Measurements from ENCODE around the gene PIANP.
A peak's percentile ranks its signal among the peaks of the same experiment; 100 is the strongest.

PIANP gene

GRCh38 chr12:6662602-6662905 is 38.1 kb downstream of the PIANP start:
- Histone ChIP-seq H3K4me1 (ENCODE audit: insufficient read depth, poor library complexity, severe bottlenecking) (peaks cover 4% of the 10 kb centered on the region), H3K9me3 (ENCODE audit: severe bottlenecking) (no peaks in the 10 kb centered on the region), H3K4me3 (ENCODE audit: severe bottlenecking) (peak overlapping the region; percentile 66), H3K27ac (ENCODE audit: poor library complexity, severe bottlenecking) (peak overlapping the region; percentile 52), H3K36me3 (ENCODE audit: low read depth) (peaks cover 8% of the 10 kb centered on the region), H3K27me3 (ENCODE audit: insufficient read depth, poor library complexity, severe bottlenecking) (no peaks in the 10 kb centered on the region)
- no peak for TF ChIP-seq CTCF (IDR thresholded peaks at IDR 0.05; ENCODE audit: poor library complexity, severe bottlenecking)
- DNase-seq (ENCODE audit: low spot score) (no peak), ATAC-seq (ENCODE audit: low read depth) (peak; percentile 28)

- TF ChIP-seq CTCF (IDR thresholded peaks at IDR 0.05; ENCODE audit: poor library complexity, severe bottlenecking) = no peak
- H3K4me3 ChIP-seq (ENCODE audit: severe bottlenecking) = no peak overlapping the region
- no peaks in the 10 kb centered on the region for H3K4me1 ChIP-seq (ENCODE audit: insufficient read depth, poor library complexity, severe bottlenecking)
- ATAC-seq (ENCODE audit: low read depth) (no peak), DNase-seq (ENCODE audit: low spot score) (no peak)
- no peaks in the 10 kb centered on the region for H3K27me3 ChIP-seq (ENCODE audit: insufficient read depth, poor library complexity, severe bottlenecking)
- H3K9me3 ChIP-seq (ENCODE audit: severe bottlenecking) = no peaks in the 10 kb centered on the region
- H3K36me3 ChIP-seq (ENCODE audit: low read depth) = peaks cover 16% of the 10 kb centered on the region
- no peak overlapping the region for H3K27ac ChIP-seq (ENCODE audit: poor library complexity, severe bottlenecking)
Observed at GRCh38 chr12:6653987-6654386, 46.6 kb downstream of the PIANP start.

DNA sequence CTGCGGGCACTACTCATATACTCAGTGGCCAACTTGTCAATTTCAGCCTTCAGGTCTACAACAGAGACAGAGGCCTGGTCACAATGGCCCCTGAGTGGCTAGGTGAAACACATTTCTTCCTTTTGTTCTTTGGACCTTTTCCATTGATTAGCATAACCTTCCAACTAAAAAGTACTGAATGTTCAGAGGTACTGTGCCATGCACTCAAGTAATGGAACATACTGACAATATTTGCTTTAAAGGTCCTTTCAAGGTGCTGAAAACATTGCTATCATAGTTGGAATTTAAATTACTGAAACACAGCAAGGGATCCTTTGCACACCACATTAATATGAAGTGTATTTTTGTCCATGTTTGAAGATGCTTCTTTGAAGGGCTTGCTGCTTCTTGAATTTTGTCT is 47.3 kb downstream of the PIANP start:
- Histone ChIP-seq H3K4me1 (ENCODE audit: insufficient read depth, poor library complexity, severe bottlenecking) (no peaks in the 10 kb centered on the region), H3K27me3 (ENCODE audit: insufficient read depth, poor library complexity, severe bottlenecking) (no peaks in the 10 kb centered on the region), H3K36me3 (ENCODE audit: low read depth) (peaks cover 16% of the 10 kb centered on the region), H3K9me3 (ENCODE audit: severe bottlenecking) (no peaks in the 10 kb centered on the region), H3K27ac (ENCODE audit: poor library complexity, severe bottlenecking) (no peak overlapping the region), H3K4me3 (ENCODE audit: severe bottlenecking) (no peak overlapping the region)
- no peak for TF ChIP-seq CTCF (IDR thresholded peaks at IDR 0.05; ENCODE audit: poor library complexity, severe bottlenecking)
- DNase-seq (ENCODE audit: low spot score) = no peak
- ATAC-seq (ENCODE audit: low read depth) = no peak

GRCh38 chr12:6652391-6652790 is 48.2 kb downstream of the PIANP start:
- Histone ChIP-seq H3K27me3 (ENCODE audit: insufficient read depth, poor library complexity, severe bottlenecking) (no peaks in the 10 kb centered on the region), H3K4me1 (ENCODE audit: insufficient read depth, poor library complexity, severe bottlenecking) (no peaks in the 10 kb centered on the region), H3K9me3 (ENCODE audit: severe bottlenecking) (no peaks in the 10 kb centered on the region), H3K27ac (ENCODE audit: poor library complexity, severe bottlenecking) (no peak overlapping the region), H3K4me3 (ENCODE audit: severe bottlenecking) (no peak overlapping the region), H3K36me3 (ENCODE audit: low read depth) (peaks cover 16% of the 10 kb centered on the region)
- DNase-seq (ENCODE audit: low spot score) (no peak), ATAC-seq (ENCODE audit: low read depth) (no peak)
- no peak for TF ChIP-seq CTCF (IDR thresholded peaks at IDR 0.05; ENCODE audit: poor library complexity, severe bottlenecking)

- H3K27me3 ChIP-seq (ENCODE audit: insufficient read depth, poor library complexity, severe bottlenecking) = no peaks in the 10 kb centered on the region
- no peak overlapping the region for H3K4me3 ChIP-seq (ENCODE audit: severe bottlenecking)
- DNase-seq (ENCODE audit: low spot score) = no peak
- no peaks in the 10 kb centered on the region for H3K4me1 ChIP-seq (ENCODE audit: insufficient read depth, poor library complexity, severe bottlenecking)
- H3K27ac ChIP-seq (ENCODE audit: poor library complexity, severe bottlenecking) = no peak overlapping the region
- no peak for ATAC-seq (ENCODE audit: low read depth)
- H3K36me3 ChIP-seq (ENCODE audit: low read depth) = peaks cover 10% of the 10 kb centered on the region
- H3K9me3 ChIP-seq (ENCODE audit: severe bottlenecking) = no peaks in the 10 kb centered on the region
- TF ChIP-seq CTCF (IDR thresholded peaks at IDR 0.05; ENCODE audit: poor library complexity, severe bottlenecking) = no peak
Observed at GRCh38 chr12:6650832-6651231, 49.8 kb downstream of the PIANP start.

All from RWPE2 (cell line).